Testis (tissue), 2 donors: ENCODE measurements around the gene SCNN1A.

ENCODE experiments used
- CTCF ChIP-seq, 3 experiments: fragments of 450-650 bp in 2 of 3; fragments of 200-600 bp in 1 of 3; sonication (generic) in 1 of 3; IDR thresholded peaks; one replicate each; pipeline ENCODE4 v1.5.1; 2016 to 2019; ENCODE audit warnings: antibody characterized with exemption in 3 of 3, mild to moderate bottlenecking in 2 of 3, moderate library complexity in 1 of 3
- POLR2A ChIP-seq: fragments of 450-650 bp; IDR thresholded peaks from one replicate; pipeline ENCODE4 v1.6.1; 2017; ENCODE audit warnings: antibody characterized with exemption, mild to moderate bottlenecking, moderate library complexity

- TF ChIP-seq CTCF (IDR thresholded peaks at IDR 0.05) (no peak), POLR2A (no peak)
Observed at GRCh38 chr12:6345319-6346091, 29.9 kb downstream of the SCNN1A start.
